Astrocyte (in vitro differentiated cells and primary cell): ENCODE data around the gene ZNF624. TPM values are rescaled to one million over a fixed set of nuclear protein-coding genes. Genes with fewer than 3 reads are reported as not detected.

ENCODE experiments used
- total RNA-seq: library from RNA; stranded (reverse); gene quantifications from 2 replicates; pipeline ENCODE4 v1.2.1, GENCODE V29; 2021

The ZNF624 gene
- total RNA-seq, 1 donor from 2014 or later: 5.4 TPM

Other genes starting within 250 kb of the ZNF624 start
- 0.50 and 0.86 TPM in 2 replicates for gene TRPV2, start 238.3 kb downstream of the ZNF624 start, total RNA-seq
- 0.36 TPM in 2 replicates for gene LRRC75A, start 161.7 kb downstream of the ZNF624 start, total RNA-seq
- gene ZNF287, start 84.6 kb downstream of the ZNF624 start, total RNA-seq: 8.7 and 8.9 TPM in 2 replicates
- gene CCDC144A, start 36.4 kb upstream of the ZNF624 start, total RNA-seq: 0.89 and 1.2 TPM in 2 replicates